NB4 (cell line): ENCODE data around the gene TMPRSS9.
A peak's percentile ranks its signal among the peaks of the same experiment; 100 is the strongest.

Experiments
- DNase-seq: peaks from one replicate; pipeline ENCODE4 v3.0.0; 2010; ENCODE audit warnings: low read depth
- H3K4me3 ChIP-seq: one replicate; pipeline ENCODE4 v1.5.1; 2011; ENCODE audit warnings: mild to moderate bottlenecking, low read depth, low read length, moderate library complexity
- CTCF ChIP-seq: IDR thresholded peaks from one replicate; pipeline ENCODE4 v1.5.1; 2012; ENCODE audit warnings: low read depth, low read length
- MAX ChIP-seq: IDR thresholded peaks from 2 replicates; pipeline ENCODE4 v1.6.1; 2011; ENCODE audit warnings: low read depth, low read length
- MYC ChIP-seq: IDR thresholded peaks from 2 replicates; pipeline ENCODE4 v1.6.1; 2011; ENCODE audit warnings: low read depth, low read length
- POLR2A ChIP-seq: IDR thresholded peaks from 2 replicates; pipeline ENCODE4 v1.6.1; 2011; ENCODE audit warnings: mild to moderate bottlenecking; ENCODE audit not compliant: insufficient read length; ENCODE audit errors: extremely low read depth

TMPRSS9 gene

GRCh38 chr19:2451138-2451537 is 91.1 kb downstream of the TMPRSS9 start:
- TF ChIP-seq POLR2A: no peak
- TF ChIP-seq CTCF: no peak
- no peak for TF ChIP-seq MAX
- no peak for TF ChIP-seq MYC
- no peak overlapping the region for H3K4me3 ChIP-seq
- DNase-seq: no peak

GRCh38 chr19:2451741-2452140 is 91.7 kb downstream of the TMPRSS9 start:
- no peak for DNase-seq
- TF ChIP-seq CTCF (no peak), MAX (no peak), MYC (no peak), POLR2A (no peak)
- H3K4me3 ChIP-seq: no peak overlapping the region

GRCh38 chr19:2453431-2454025 is 93.5 kb downstream of the TMPRSS9 start:
- TF ChIP-seq MAX (no peak), POLR2A (no peak), MYC (no peak), CTCF (no peak)
- H3K4me3 ChIP-seq: no peak overlapping the region
- DNase-seq: no peak

GRCh38 chr19:2454199-2454961 is 94.3 kb downstream of the TMPRSS9 start:
- TF ChIP-seq MAX (no peak), CTCF (no peak), MYC (no peak), POLR2A (no peak)
- DNase-seq: no peak
- H3K4me3 ChIP-seq: no peak overlapping the region

- TF ChIP-seq MAX (no peak), CTCF (no peak), POLR2A (no peak), MYC (no peak)
- DNase-seq: no peak
- H3K4me3 ChIP-seq: peak overlapping the region; percentile 62
These were observed 95.1 kb downstream of the TMPRSS9 start for GRCh38 chr19:2454962-2455850.
